NCI-H82 treated with DMSO at 0.1 percent for 48 hours (cell line): ENCODE data around the gene DUSP8.
"Not testable (repeated sequence)": the region's sequence is repeated elsewhere in the genome, so short reads cannot be mapped to it uniquely, and the experiment has no call there.

Experiments used
- DNase-seq: peaks from one replicate; lab custom pipeline; 2025; ENCODE audit not compliant: unreplicated experiment; lab: John Stamatoyannopoulos, UW

DUSP8 gene

GRCh38 chr11:1589191-1589963, 17.3 kb upstream of the DUSP8 start:
- DNase-seq, result not testable (repeated sequence)

DNA sequence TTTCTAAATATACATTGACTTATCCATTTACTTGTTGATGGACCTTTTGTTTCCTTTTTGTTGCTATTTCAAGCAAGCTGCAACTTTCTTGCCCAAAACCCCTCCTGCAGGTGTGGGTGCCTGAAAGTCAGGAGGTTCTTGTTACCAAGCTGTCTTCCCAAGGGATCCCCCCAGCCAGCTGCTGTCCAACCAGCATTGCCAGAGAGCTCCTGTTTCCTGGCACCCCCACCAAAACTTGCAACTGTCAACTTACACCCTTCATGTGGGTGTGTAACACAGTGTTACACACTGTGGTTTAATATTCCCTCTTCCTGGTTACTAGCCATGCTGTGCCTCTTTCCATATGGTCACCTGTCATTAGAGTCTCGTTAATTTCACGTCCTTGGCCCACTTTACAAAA, 14.6 kb upstream of the DUSP8 start:
- DNase-seq, result no peak

- not testable (repeated sequence) for DNase-seq
Measured at GRCh38 chr11:1584661-1585370, 12.7 kb upstream of the DUSP8 start, which contains the start of gene KRTAP5-1. Gene KRTAP5-1 (minus strand): TSS chr11:1585283. CDS start chr11:1585249, 34 bp downstream.

- not testable (repeated sequence) for DNase-seq
Measured at GRCh38 chr11:1582909-1583308, 10.8 kb upstream of the DUSP8 start.

DNA sequence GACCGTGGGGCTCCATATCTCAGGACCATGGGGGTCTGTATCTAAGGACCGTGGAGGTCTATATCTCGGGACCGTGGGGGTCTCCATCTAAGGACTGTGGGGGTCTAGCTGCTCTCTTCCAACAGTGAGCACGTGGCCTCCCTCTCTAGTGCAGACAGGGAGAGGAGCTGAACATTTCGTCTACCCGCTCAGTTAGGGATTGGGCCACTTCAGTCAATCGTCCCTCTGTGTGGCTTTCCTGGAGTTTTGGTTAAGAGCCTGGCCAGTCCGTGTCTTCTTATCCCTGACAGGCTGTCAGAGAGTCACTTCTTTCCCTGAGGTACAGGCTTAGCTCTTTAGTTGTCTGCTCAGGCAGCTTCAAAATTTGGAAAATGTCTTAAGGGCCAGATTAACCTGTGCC, 9.9 kb upstream of the DUSP8 start:
- DNase-seq, result no peak

GRCh38 chr11:1576825-1577224, 4.8 kb upstream of the DUSP8 start:
- no peak for DNase-seq

DNA sequence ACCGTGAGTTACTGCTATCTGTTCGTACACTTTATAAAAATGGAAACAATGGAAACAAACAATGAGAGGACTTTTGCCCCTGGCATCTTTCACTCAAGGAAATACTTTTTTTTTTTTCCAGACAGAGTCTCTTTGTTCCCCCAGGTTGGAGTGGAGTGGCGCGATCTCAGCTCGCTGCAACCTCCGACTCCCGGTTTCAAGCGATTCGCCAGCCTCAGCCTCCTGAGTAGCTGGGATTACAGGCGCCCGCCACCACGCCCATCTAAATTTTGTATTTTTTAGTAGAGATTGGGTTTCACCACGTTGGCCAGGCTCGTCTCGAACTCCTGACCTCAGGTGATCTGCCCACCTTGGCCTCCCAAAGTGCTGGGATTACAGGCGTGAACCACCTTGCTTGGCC, 3.7 kb upstream of the DUSP8 start:
- not testable (repeated sequence) for DNase-seq

- no peak for DNase-seq
Measured at GRCh38 chr11:1574933-1575242, 2.8 kb upstream of the DUSP8 start.

DNA sequence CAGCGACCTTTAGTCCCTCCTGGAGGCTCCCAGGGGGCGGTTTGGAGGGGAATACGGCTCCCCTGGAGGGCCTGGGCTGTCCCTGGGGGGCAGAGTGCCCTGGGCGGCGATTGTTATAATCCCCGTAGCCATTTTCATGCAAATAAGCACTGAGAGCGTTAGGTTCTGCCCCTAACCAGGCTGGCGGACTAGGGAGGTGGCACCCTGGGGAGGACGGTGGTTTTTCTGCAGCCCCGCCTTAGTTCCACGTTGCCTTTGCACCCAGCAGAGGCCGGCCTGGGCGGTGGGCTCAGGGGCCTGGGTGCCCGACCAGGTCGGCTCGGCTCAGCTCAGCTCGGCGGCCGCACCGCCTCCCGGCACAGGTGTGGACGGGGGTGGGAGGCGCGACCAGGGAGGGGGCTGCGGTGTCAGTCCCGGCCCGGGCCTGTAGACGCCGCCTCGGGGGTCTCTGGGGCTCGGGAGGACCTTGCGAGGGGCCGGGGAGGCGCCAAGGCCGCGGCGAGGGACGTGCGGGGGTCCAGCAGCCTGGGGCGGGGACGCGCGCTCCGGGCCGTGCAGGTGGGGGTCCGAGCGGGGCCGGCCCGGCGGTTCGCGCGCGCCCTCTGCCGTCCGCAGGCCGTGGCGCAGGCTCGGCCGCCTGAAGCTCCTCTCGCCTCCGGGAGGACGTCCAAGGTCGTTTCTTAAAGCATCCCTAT, 2.3 kb upstream of the DUSP8 start:
- no peak for DNase-seq

DNA sequence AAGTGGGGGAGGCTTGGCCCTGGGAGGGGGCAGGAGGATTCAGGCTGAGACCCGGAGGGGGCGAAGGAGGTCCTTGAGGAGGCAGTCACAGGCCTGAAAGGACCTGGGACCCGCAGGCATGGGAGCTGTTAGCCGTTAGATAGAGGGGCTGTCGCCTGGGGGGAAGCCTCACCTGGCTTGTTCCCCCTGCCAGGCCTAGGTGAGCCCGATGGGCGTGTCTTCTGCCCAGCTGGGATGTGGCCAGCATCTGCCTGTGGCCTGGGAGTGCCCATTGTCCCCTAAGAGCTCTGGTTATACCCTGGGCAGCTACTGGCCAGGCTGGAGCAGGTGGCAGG, 1.8 kb upstream of the DUSP8 start:
- DNase-seq, result no peak

GRCh38 chr11:1573077-1573902, 1.2 kb upstream of the DUSP8 start:
- DNase-seq, result no peak

GRCh38 chr11:1571760-1572196, 293 bp downstream of the DUSP8 start:
- no peak for DNase-seq

DNA sequence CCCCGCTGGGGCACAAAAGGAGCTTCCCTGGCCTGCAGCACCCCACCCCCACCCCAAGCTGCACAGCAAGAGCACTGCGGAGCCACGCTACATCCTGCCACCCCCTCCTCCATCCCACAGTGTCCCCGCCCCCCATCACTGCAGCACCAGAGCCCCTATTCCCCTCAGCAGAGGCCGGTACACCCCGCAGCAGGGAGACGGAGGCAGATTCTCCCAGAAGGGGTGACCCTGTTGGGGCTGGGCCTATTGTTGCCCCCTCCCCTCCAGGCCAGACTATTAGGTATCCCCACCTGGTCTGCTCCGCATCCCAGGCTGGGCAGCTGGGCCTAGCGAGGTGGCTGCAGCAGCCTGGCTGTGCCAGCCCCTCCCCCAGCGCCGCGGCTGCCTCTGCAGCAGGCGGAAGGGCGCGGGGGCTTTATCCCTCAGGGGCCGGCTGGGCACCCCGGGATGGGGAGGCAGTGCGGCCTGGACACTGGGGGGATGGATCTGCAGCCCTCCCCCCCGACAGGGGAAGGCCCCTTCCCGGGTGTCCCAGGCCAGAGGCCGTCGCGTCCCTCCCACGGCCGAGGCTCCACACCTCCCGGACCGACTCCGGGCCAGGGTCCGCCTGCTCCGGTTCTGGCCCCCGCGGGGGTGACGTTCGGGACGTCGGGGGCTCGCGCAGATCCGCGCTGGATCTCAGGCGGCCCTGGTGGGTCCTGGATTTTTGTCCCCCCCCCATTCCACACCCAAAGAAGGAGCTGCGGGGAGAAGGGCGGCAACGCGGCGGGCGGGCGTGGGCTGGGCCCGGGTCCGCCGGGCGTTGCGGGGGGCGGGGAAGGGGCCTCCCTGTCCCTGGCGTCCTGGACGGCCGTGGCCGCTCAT, 943 bp downstream of the DUSP8 start:
- no peak for DNase-seq

- DNase-seq, result no peak
Measured at GRCh38 chr11:1570531-1570895, 1.6 kb downstream of the DUSP8 start.

- no peak for DNase-seq
Measured at GRCh38 chr11:1570001-1570453, 2.0 kb downstream of the DUSP8 start.

GRCh38 chr11:1569251-1569780, 2.8 kb downstream of the DUSP8 start:
- no peak for DNase-seq

GRCh38 chr11:1568441-1568911, 3.6 kb downstream of the DUSP8 start:
- DNase-seq, result no peak

DNA sequence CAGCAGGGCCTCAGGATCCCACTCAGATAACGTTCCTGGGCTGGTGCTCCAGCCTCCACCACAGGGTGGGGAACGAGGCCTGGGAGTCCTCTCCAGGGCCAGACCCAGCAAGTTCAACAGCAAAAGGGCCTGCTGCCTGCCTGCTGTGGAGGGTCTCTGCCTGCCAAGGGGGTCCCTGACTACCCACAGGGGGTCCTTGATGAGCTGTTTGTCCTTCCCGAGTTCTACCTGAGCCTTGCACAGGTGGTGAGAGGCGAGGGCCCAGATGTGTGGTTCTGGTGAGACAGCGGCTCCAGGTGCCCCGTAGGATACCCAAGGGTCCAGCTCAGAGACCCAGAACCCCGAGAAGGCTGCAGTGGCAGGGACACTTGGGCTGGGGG, 4.4 kb downstream of the DUSP8 start:
- DNase-seq, result no peak

DNA sequence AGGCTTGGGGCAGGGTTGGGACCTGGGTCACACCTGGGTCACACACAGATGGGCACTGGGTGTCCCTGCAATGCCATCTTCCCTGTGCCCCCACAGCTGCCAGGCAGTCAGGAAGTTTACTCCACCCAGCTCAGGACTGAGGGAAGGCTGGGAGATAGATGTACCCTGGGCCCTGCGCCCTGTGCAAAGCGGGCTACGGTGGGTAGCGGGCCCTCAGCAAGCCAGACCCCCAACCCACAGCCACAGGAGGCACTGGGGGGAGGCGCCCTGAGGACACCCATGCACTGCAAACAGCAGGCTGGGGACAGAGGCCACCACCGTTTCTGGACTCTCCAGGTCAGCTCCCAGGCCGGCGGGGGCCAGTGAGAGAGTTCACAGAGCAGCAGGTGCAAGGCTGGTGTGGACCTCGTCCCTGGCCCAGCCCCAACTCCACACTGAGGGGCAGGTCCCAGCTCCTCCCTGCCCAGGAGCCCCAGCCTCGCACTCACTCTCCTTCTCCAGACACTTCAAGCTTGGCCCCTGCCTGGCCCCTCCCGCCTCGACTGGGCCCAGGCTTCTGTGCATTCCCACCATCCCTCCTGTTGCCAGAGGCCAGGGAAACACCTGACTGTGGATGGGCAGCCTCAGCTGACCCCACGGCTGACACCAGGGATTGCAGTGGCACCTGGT, 4.9 kb downstream of the DUSP8 start:
- no peak for DNase-seq
